Epithelial cell of prostate (primary cell): Measurements from ENCODE around the gene UNC13D.
A peak's percentile ranks its signal among the peaks of the same experiment; 100 is the strongest.

Source experiments
- DNase-seq: peaks from one replicate; pipeline ENCODE4 v3.0.0-alpha.2; 2011; ENCODE audit warnings: low read depth, low spot score
- H3K27ac ChIP-seq: fragments of 450-650 bp; 2 replicates; pipeline ENCODE4 v1.5.1; 2017; ENCODE audit warnings: mild to moderate bottlenecking

The UNC13D gene

DNA sequence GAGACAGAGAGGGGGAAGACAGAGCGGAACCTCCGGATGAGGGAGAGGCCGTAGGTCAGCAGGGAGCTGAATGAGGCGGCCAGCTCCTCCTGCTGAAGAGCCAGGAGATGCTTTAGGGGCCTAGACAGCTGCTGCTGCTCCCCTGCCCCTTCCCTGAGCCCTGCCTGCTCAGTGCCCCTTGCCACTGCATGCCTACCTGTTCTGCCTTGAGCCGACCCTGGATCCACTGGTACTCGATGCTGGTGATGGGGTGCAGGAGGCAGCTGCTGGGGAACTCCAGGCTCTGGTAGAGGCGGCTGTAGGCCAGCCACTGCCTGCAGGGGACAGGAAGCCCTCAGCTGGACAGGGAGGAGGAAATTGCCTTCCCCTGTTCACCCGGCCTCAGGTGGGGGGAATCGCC, 7.6 kb downstream of the UNC13D start:
- no peak overlapping the region for H3K27ac ChIP-seq
- no peak for DNase-seq

GRCh38 chr17:75835654-75835987, 8.6 kb downstream of the UNC13D start:
- DNase-seq, result no peak
- H3K27ac ChIP-seq, result no peak overlapping the region

DNA sequence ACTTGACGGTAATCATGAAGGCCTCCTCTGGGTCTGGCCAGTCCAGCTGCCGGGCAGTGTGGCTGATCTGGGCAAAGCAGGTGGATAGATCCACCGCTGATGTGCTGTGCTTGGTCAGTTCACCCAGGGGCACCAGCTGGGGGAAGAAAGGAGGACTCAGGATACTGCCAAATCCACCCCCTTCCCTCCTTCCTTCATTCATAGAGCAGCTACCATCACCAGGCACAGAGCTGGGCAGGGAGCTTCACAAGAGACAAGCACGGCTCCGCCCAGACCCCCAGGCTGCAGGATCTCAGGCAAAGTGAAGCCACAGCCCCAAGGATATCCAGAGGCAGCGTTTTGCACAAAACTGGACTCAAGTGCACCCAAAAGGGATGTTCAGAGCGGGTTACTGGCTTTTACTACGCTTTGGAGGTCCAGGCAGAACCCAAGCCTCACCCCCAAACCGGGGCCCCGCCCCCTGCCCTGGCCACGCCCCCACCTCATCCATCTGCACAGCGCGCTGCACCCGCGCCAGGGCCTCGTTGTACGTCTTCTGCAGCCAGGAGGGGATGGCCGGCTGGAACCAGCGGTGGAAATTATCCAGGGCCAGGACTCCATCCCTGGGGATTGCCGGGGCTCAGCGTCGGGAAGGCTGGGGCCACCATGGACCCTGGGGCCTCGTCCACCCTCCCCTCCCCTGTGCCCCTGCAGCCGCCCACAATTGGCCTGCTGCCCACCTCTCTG, 9.1 kb downstream of the UNC13D start:
- H3K27ac ChIP-seq, result no peak overlapping the region
- DNase-seq, result no peak

- no peak for DNase-seq
- H3K27ac ChIP-seq, result no peak overlapping the region
These were observed 9.8 kb downstream of the UNC13D start for GRCh38 chr17:75834279-75834920.

- DNase-seq, result no peak
- peak overlapping the region; percentile 47 for H3K27ac ChIP-seq
These were observed 11.4 kb downstream of the UNC13D start for GRCh38 chr17:75832652-75833400.

DNA sequence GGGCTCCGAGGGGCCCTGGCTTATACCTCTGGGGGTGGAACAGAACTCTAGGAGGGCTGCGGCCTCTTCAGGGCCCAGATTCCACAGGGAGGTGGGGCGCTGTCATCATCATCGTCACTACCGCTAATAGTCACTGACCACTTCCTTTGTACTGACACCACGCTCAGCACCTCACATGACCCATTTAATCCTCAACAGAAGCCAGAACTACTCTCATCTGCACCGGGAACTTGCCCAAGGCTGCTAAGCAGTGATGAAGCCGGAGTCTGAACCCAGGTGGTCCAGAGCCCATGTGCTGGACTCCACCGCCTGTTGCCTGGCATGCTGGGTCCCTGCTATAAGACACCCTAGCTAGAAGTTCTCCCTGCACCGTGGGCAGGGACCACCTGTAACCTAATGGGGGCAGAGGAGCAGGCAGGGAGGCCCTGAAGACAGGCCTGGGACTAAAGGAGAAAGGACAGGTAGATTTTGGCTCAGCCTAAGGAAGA, 12.0 kb downstream of the UNC13D start:
- no peak for DNase-seq
- H3K27ac ChIP-seq, result peak overlapping the region; percentile 47

GRCh38 chr17:75831032-75831571, 13.1 kb downstream of the UNC13D start:
- no peak for DNase-seq
- H3K27ac ChIP-seq, result no peak overlapping the region

DNA sequence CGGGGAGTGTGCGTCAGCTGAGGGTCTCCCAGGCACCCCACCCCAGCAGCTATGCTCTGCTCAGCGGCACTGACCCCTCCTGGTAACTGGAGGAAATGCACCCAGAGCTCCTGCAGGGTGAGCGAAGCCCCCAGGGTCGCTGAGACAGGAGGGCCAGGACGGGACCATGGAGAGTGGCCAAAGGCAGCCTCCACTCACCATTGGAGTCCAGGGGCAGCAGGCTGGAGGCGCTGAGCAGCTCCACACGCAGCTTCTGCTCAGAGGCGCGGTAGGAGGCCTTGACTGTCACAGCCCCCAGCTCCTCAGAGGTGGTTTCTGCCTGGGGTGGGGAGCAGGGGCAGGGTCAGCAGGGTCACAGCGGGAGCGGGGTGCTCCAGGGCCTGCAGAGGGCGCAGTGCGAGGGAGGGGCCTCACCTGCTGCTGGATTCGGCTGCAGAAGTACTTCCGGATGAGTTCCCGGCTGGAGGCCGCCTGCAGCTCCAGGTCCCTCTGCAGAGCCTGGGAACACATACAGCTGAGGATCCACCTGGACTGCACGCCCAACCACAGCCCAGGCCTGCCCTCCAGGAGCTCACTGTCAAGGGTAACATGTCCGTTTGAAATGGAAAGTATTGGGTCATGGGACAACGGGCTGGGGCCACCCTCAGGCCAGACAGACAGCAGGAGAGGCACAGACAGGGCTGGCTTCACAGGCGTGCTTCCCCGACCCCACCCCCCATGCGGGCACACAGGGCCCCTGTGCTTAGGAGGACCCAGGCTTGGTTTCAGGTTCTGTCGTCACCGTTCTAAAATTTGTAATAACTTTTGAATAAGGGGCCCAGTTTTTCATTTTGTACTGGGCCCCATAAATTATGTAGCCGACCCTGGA, 13.8 kb downstream of the UNC13D start:
- no peak overlapping the region for H3K27ac ChIP-seq
- DNase-seq, result no peak

- no peak overlapping the region for H3K27ac ChIP-seq
- DNase-seq, result no peak
These were observed 14.5 kb downstream of the UNC13D start for GRCh38 chr17:75829747-75830146.

GRCh38 chr17:75828741-75829140, 15.5 kb downstream of the UNC13D start:
- H3K27ac ChIP-seq, result no peak overlapping the region
- DNase-seq, result no peak

DNA sequence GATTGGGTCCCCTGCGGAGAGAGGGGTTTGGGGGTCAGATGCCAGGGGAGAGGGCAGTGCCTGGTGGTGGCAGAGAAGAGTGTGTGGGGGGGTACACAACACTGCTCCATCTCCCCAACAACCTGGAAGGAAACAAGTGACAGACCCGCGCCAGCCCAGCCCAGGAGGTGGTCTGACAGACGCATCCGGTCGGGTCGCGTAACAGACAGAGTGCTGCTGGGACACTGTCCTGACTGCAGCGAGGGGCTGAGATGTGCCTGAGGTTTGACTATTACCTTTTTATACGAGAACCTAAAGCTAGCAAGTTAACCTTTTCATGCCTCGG, 16.2 kb downstream of the UNC13D start:
- no peak for DNase-seq
- no peak overlapping the region for H3K27ac ChIP-seq

DNA sequence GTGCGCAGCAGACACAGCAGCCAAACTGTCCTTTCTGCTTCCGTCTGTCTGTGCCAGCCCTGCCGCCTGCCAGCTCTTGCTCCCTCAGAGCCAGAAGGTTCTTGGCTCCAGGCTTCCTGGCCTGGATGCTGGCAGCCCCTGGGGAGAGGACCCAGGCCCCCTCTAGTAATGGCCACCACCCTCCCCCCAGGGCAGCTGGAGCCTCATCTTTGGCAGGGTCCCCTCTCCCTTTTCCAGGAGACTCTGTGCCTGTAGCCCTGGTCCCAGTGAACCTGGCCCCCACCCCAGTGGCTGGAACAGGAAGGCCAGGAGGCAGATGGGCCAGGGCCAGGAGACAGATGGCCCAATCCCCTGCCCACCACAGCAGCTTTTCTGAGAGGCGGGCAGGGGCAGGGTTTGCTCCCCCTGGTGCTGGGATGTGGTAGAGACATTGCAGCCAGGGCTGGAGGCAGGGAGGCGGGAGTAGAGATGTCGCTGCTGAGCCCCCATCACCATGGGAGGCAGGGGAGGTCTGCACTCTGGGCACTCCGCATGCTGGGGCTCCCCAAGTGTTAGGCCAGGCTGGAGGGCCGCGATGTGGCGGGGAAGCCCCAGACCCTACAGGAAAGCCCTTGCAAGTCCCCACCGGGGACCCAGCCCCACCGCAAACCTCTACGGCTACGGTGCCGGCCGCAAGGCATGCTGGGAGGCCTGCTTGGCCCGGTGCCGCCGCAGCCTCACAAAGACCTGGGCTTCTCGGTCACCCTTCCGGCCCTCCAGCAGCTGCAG, 16.7 kb downstream of the UNC13D start:
- DNase-seq, result no peak
- no peak overlapping the region for H3K27ac ChIP-seq

DNA sequence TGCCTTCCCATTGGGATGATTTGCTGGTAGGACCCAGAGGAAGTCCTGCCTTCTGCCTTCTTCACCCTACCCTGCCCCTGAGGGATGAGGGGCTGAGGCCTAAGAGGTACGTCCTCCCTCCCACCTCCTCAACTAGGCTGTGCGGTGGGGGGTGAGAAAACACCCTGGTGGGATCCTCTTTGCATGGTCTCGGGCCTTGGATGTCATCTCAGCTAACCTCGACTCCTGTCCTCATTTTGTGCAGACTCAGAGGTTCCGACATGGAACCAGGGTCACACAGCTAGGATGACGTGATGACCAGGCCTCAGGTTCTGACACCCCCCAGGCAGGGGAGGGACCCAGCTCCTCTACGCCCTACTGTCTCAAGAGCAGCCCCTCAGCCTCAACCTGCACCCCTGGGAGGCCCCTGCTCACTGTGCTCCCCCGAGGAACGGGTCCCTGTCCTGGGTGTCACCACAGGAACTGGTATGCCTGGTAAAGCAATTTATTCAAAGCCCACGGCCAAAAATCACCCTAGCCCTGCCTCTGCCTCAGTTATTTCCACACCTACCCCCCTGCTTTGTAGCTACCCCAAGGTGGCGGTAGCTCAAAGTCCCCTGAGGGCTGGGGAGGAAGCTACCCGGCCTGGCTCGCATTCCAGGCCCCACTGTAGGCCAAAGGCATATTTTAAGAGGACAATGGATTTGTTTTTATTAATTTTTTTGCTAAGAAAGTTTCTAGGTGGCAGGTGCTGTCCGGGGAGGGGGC, 17.5 kb downstream of the UNC13D start:
- no peak for DNase-seq
- no peak overlapping the region for H3K27ac ChIP-seq

GRCh38 chr17:75825748-75826370, 18.3 kb downstream of the UNC13D start:
- H3K27ac ChIP-seq, result no peak overlapping the region
- no peak for DNase-seq

DNA sequence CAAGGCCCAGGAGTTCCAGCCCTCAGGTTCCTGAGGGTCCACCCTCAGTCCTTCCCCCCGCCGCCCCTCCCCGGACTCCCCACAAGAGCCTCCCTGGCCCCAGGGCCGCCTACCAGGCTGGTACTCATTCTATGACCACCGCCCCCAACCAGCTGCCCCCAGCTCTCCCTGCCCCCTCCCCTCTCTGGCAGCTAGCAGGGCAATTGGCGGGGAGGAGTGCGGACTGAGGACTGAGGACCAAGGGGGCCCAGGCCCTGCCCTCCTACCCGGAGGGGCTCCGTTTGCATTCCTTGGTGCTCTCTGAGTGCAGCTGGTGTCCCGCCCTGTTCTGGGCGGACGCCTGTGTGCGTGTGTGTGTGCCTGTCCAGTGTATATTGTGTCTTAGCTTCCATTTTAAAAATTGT, 19.1 kb downstream of the UNC13D start:
- no peak overlapping the region for H3K27ac ChIP-seq
- DNase-seq, result no peak

GRCh38 chr17:75824666-75825065, 19.5 kb downstream of the UNC13D start:
- no peak overlapping the region for H3K27ac ChIP-seq
- DNase-seq, result no peak

GRCh38 chr17:75824050-75824552, 20.1 kb downstream of the UNC13D start:
- no peak for DNase-seq
- H3K27ac ChIP-seq, result no peak overlapping the region
